GM21528 (cell line): ENCODE results near the gene KCNJ14.
A peak's percentile ranks its signal among the peaks of the same experiment; 100 is the strongest.
"Not testable (repeated sequence)": the region's sequence is repeated elsewhere in the genome, so short reads cannot be mapped to it uniquely, and the experiment has no call there.

Experiments
- ATAC-seq: cut with Tn5 transposase; IDR thresholded peaks from one replicate; pipeline ENCODE4 v1.9.1; 2021; ENCODE audit warnings: mild to moderate bottlenecking, moderate library complexity; ENCODE audit not compliant: unreplicated experiment, low FRiP score

The KCNJ14 gene

DNA sequence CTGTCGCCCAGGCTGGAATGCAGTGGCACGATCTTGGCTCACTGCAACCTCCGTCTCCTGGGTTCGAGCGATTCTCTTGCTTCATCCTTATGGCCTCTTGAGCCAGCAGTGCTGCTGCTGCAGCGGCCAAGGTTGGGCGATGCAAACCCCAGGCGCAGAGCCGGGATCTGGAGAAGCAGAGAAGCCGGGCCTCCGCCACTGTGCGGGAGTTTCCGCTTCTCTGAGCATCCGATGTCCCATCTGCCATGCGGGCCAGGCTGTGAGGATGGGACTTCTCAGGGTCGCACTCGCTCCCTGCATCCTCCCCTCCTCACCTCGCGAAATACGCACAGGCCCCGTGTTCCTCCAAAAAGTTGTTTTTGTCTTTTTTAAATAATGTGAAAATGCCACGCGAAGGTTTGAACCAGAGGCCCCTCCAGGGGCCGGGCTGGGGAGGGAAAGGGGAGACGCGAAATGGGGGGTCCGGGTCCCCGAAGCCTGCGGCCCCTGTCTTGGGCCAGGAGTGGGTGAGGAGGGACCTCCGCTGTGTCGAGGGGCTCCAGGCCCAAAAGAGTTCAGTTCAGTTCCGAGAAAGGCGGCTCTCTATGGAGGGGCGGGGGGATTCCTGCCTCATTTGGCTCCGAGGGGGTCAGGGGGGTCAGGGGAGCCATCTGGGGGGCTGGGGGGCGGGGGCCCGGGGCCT lies 29.7 kb downstream of the KCNJ14 start:
- ATAC-seq: no peak

DNA sequence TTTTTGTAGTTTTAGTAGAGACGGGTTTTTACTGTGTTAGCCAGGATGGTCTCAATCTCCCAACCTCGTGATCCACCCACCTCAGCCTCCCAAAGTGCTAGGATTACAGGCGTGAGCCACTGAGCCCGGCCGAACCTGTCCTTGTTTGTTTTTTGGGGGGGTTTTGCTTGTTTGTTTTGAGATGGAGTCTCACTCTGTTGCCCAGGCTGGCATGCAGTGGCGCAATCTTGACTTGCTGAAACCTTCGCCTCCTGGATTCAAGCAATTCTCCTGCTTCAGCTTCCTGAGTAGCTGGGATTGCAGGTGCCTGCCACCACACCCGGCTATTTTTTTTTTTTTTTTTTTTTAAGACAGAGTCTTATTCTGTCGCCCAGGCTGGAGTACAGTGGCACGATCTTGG lies 31.3 kb downstream of the KCNJ14 start:
- ATAC-seq: not testable (repeated sequence)

DNA sequence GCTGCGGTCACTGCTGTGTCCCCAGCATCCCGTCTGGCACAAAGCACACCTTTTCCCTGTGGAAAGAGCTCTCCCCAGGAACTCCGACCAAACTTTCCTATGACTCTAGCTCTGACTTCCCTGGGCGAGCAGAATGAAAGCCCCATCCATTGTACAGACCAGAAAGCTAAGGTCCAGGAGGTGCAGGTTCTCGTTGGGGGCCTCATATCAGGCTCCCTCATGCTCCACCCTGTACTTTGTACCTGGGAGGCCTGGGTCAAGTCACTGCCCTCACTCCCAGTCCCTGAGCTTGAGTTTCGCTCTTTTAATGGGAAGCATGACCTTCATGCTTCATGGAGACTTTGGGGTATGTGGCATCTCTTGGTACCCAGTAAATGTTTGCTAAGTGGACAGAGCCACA lies 32.2 kb downstream of the KCNJ14 start:
- ATAC-seq: no peak

DNA sequence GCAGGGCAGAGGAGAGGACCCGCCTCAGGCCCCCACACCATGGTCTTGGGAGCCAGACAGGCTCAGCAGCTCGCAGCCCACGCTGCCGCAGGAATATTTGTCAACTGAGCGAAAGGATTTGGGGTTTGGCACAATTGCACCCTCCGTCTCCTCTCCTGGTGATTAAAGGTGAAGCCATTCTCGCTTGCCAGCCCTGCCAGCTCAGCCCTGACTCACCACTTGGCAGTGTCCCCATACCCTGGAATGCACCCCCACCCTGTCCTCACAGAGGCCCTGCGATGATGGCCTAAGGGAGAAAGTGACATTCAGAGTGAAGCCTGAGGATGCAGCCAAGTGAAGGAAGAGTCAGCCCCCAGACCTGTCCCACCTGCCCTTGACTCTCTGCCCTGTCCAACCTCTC lies 32.6 kb downstream of the KCNJ14 start:
- ATAC-seq: no peak

DNA sequence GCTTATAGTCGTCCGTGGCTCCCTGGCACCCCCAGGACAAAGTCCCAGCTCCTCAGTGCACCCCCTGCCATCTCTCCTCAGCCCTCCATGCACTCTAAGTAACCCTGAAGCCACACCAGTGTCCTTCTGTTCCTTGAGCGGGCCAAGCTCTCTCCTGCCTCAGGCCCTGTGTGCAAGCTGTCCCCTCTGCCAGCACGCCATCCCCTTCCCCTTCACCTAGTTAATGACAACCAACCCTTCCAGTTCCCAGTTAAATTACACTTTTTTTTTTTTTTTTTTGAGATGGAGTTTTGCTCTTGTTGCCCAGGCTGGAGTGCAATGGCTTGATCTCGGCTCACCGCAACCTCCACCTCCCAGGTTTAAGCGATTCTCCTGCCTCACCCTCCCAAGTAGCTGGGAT lies 33.1 kb downstream of the KCNJ14 start:
- not testable (repeated sequence) for ATAC-seq

DNA sequence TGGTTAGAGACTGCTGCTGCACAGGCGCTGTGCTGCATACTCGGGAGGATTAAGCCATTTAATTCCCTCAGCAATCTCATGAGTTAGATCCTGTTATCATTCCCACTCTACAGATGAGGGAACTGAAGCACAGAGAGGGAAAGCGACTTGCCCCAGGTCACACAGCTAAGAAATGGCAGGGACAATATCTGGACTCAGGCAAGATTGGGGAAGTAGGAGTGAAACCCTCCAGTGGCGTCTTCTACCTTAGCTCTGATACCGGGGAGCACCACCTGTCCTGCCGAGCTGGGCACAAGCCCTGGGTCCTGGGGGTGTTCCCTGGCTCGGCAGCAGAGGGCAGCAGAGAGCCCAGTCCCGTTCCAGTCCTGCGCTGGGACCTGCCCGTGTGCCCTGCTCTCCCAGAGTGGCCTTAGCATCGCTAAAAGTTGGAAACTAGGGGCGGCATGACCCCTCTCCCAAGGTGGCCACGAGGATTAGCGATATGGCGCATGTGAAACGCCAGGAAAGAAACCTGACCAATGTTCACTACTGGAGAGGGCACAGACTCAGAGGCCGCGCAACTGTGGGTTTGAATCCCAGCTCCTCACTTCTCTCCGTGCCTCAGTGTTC lies 34.3 kb downstream of the KCNJ14 start:
- ATAC-seq: peak; percentile 47

DNA sequence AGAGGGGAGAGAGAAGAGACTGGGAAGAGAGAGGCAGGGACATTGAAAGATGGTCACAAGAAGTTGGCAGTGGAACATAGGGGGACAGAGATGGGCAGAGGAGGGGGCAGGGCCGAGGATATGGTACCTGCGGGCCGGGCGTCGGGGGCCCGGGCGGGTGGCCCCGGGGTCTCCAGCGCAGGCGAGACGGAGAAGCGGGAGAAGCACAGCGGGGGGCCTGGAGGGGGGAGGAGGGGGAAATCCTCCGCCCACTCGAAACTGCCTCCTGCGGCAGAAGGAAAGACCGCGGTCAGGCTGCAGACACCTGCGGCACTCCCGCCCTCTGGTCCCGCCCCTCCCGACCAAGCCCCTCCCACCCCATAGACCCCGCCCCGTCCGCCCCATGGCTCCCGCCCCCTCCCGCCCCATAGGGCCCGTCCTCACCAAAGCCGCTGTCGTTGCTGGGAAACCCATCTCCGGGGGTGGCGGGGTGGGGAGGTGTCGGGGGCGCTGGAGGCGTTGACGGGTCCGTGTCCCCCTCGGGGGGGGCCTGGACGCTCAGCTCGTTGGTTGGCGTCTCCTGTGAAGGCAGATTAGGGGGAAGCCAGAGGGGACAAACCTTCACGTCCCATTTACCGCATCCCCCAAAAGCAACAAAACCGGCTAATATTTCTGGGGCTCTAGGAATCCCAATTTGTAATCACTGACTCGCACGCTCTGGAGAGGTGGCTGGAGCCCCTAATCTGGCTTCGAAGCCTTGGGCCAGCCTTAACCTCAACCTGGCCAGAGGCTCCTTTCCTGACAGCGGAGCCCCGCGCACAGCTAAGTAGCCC lies 35.8 kb downstream of the KCNJ14 start:
- ATAC-seq: no peak

DNA sequence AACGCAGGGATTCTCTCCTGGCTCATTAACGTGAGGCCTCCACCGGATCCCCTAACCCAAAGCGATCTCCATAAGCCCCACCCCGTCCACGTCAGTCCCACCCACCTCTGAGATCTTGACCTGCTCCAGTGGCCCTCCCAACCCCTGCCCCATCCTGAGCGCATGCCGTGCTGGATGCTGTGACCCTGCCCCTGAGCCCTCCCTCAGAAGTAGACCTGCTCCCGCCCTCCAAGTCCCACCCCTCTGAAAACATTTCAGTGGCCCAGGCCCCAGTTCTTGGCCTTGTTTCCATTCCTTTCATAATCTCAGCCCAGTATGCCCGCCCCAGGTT lies 36.4 kb downstream of the KCNJ14 start:
- ATAC-seq: no peak

DNA sequence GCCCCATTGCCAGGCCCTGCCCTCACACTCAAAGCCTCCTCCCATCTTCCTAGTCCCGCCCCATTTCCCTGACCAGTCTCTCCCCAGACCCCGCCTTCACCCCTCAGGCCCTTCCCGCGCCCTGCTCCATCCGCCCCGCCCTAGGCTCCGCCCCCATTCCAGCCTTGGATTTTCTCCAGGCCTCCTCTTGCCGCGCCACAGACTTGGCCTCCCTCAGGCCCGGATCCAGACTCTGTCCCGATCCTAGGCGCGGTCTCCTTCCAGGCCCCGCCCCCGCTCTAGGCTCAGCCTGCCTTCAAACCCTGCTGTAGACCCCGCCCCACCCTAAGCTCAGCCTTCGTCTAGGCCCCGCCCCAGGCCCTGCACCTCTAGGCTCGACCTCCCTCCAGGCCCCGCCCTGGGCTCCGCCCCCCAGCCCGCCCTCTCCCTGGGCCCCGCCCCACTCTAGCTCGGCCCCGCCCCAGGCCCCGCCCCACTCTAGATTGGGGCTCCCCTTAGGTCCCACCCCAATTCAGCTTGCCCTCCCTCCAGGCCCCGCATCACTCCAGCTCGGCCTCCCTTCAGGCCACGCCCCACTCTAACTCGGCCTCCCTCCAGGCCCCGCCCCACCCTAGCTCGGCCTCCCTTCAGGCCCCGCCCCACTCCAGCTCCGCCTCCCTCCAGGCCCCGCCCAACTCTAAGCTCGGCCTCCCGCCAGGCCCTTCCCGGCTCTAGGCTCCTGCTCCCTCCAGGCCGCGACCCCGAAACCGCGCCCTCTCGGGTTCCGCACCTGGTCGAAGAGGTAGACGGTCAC lies 37.7 kb downstream of the KCNJ14 start:
- peak; percentile 52 for ATAC-seq

DNA sequence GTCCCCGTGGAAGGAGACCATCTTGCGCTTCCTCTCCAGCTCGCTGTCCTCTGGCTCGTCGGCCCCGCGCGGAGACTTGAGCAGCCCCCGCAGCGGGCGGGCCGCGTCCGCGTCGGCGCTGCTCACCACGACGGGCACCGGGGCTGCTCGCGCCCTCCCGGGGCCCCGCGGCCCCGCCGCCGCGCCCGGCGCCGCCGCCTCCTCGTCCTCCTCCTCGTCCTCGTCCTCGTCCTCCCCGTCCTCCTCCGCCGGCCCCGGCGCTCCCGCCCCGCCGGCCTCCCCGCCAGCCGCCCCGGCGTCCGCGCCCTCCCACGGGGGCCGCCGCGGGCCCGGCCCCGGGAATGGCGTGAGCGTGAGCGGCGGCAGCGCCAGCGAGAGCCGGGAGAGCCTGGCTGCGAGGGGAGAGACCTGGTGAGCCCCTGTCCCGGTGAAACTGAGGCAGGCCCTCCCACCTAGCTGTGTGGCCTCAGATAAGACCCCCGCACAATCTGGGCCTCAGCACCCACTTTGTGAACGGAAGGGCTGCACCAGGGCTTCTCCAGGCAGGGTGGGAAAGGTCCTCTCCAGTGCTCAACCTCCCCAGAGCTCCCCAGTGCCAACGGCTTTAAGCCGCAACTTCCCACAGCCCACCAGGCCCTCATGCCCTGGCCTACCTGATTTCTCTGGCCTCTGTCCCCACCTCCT lies 38.5 kb downstream of the KCNJ14 start:
- ATAC-seq: peak; percentile 6

DNA sequence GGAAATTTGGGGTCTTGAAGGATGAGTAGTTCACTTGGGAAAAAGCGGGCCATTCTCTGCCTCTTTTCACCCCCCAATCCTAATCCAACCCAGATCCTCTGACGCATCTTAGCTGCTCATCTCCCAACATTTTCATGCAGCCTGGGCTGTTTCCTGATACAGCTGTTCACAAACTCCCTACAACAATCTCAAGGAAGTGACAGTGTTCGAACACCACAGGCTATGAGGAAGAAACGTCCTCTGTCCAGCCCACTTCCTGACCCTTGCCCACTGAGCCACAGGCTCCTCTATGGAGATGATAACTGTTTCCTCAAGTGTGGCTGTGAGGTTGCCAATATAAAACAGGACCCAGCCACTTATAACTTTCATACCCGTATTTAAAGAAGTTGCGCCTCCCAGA lies 40.0 kb downstream of the KCNJ14 start:
- ATAC-seq: no peak

DNA sequence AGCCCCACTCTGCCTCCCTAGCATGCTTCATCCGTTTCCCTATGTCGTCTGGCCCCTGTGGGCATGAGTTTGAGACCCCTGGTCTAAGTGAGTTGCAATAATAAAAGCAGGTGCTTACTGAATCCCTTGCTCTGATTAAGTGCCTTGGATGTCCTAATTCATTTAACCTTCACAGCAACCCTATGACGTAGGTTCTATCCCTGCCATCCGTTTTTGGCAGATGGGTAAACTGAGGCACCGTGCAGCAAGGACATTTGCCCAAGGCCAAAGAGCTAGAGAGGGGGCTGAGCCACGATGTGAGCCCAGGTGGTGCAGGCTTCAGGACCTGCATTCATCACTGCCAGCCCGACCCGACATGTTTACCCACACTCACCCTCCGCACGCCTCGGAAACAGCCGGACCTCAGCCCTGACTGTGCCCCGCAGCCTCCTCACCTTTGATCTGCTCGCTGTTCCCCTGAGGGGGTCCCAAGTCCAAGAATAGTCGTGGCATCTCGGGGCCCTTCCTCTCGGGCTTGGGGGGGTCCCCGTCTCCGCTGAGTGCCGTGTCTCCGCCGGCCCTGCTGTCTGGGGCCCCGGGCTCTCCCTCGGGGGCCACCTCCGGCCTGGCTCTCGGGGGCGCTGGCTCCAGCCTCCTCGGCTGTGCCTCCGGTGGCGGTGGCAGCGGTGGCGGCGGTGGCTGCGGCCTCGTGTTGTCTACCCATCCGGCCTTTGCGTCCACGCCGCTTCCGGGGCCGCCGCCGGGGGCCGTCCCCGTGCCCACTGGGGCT lies 41.8 kb downstream of the KCNJ14 start:
- ATAC-seq: no peak

DNA sequence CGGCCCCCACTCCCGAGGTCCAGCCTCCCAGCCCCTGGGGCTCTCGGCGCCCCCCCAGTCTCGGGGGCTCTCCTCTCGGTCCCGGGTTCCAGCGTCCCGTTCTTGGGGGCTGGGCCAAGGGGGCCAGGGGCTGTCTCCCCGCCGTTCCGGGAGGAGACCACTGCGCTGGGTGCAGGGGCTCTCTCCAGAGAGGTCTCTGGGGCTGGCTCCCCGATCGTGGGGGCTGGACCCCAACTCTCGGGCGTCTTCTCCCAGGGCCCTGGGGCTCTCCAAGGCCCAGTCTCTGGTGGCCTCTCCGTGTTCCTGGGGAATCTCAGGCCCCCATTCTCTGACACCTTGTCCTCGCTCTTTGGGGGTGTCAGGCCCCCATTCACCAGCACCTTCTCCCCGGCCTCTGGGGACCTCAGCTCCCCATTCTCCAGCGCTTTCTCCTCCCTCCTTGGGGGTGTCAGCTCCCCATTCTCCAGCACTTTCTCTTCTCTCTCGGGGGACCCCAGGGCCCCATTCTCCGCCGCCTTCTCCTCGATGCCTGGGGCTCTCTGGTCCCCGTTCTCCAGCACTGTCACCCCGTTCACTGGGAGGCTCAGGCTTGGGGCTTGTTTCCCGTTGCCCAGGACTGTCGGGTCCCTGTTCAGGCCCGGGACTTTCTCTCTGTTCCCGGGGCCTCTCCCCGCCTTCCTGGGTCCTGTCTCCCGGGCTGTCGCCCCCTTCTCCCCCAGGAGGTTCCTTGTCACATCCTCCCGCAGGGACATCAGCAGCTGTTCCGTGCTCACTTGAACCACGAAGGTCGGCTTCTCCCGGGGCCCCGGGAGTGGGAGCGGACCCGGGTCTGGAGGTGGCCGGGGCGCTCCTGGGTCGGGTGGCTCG lies 42.6 kb downstream of the KCNJ14 start:
- no peak for ATAC-seq

DNA sequence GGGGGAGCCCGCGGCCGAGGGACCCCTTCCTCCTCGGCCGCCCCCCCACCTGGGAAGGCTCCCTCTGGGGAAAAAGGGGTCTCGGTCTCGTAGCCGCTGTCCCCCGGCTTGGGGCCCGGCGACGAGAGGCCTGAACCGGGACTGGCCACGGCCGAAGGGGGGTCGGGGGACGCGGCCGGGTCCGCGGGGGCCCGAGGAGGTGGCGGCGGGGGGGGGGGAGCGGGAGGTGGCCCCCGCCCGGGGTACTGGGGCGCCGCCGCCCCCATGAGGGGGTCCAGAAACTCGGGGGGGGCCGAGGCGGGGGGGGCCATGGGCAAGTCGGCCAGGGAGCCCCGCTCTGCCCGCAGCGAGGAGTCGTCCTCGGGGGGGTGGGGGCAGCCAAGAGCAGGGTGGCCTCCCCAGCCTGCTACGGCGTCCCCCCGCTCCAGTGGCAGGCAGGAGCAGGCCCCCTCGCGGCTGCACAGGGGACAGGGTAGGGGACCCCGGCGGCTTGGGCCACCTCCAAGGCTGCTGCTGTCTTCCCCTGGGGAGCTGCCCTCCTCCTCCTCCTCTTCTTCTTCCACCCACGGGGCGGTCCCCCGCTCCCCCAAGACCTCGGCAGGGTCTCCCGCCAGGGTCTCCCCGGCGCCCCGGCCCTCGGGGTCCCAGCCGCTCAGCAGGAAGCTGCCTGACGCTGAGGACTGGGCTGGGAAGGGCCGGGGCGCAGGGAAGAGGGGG lies 43.4 kb downstream of the KCNJ14 start:
- no peak for ATAC-seq

DNA sequence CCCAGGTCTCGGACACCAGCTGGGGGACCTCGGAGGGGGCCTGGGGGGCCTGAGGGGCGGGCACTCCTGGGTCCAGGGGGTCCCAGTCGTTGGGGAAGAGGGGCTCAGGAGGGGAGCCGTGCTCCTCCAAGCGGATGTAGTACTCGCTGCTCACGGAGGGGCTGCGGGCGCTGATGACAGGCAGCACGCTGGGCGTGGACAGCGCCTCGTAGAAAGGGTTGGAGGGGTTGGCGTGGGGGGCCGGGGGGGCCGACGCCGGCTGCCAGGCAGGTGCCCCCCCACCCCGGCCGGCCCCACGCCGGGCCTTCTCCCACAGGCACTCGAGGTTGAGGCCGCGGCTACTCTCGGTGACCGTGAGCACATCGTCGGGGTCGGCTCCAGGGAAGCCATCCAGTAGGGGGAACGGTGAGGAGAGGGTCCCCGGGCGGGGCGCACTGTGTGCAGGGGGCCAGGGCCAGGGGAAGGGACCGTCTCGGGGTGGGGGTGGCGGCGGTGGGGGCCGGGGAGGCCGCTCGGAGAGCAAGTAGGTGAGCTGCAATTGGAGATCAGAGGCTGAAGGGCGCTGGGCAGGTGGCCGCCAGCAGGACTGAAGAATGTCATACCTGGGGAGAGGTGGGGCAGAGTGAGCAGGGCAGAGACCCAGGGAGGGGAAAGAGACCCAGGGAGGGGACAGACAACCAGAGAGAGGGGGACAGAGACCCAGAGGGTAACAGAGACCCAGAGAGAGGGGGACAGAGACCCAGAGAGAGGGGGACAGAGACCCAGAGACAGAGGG lies 44.1 kb downstream of the KCNJ14 start:
- no peak for ATAC-seq

DNA sequence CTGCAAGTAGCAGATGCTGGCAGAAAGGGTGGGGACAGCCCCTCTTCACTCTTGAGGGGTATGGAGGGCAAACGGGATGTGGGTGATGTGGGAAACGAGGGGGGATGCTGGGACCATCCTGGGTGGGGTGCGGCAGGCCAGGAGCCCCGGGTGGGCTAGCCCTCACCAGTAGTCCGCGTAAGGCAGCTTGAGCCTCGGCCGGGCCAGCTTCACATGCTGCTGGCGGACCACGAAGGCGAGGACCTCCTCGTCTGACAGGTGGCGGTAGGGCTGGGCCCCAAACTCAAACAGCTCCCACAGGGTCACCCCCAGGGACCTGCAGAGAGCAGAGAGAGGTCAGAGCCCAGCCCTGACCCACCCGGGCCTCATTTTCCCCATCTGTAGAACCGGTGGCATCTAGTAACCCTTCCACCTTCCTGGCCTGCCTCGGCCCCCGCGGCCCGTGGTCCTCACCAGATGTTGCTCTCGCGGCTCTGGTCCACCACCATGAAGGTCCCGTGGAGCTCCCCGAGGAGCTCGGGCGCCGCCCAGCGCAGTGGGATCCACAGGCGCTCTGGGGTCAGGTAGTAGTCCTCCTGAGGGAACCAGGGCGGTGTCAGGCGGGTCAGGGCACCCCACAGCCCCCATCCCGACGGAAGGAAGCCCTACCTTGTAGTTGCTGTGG lies 45.6 kb downstream of the KCNJ14 start:
- no peak for ATAC-seq
